Hair follicular keratinocyte (primary cell): Measurements from ENCODE around the gene KCNJ4. TPM values are rescaled to one million over a fixed set of nuclear protein-coding genes. Genes with fewer than 3 reads are reported as not detected.

Experiments used
- total RNA-seq: library from RNA; depleted of rRNA; stranded (reverse); fragments of >200 nt; gene quantifications from 2 replicates; pipeline ENCODE4 v1.2.3, GENCODE V29; 2015

The KCNJ4 gene
- total RNA-seq = not detected in 2 replicates

DNA sequence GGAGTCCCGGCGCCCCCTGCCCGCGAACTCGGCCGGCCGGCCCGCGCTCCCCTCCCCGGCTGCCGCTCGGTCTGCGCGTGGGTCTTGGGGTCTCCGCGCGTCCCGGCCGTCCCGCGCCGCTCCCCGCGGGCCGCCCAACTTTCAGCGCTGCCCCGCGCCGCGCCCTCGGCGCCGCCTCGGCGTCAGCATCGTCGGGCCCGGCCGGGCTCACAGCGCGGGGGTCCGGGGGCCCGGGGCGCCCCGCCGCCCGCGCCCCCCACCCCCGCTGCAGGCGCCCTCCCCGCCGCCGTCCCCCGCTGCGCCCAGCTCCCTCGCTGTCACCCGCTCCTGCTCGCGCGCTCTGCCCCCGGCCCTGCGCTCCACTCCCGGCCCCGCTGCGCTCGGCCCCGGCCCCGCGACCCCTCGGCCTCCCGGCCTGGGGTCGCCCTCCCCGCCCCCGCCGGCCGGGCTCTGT lies at the start of gene KCNJ4:
Gene KCNJ4, minus strand, starts transcription at position 124 of the 454 bp plus-strand sequence. CDS start 27,067 bp downstream, outside the sequence.

DNA sequence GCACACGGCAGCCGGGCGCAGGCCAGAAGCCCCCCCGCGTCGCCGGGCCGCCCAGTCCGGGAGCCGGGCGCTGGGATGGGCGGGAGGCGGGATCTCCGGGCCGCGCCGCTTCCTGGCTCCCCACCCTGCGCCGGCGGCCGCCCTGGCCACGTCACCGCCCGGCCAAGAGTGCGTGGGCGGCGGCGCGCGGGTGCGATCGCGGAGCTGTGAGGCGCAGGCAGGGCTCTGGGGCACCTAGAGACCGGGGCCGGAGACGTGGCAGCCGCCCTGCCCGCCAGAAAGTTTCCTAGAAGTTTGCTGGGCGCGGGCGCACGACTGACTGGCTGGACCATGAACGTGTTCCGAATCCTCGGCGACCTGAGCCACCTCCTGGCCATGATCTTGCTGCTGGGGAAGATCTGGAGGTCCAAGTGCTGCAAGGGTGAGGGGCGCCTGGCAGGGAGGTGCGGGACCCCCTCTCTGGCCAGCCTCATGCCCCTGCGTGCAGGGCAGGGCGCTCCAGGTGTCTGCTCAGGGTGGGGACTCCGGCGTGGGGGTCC lies 13.0 kb upstream of the KCNJ4 start, which contains the start of gene KDELR3:
Gene KDELR3, plus strand, starts transcription at position 193 of the 539 bp plus-strand sequence. Its CDS starts 138 bp downstream, at position 331.

Other genes with a start within 250 kb of the KCNJ4 start
- gene TMEM184B, start 182.2 kb downstream of the KCNJ4 start, total RNA-seq = 52.1 and 55.1 TPM in 2 replicates
- gene CSNK1E, start 137.8 kb downstream of the KCNJ4 start, total RNA-seq = 181 and 214 TPM in 2 replicates
- gene KDELR3, start 12.9 kb upstream of the KCNJ4 start, total RNA-seq = 16.6 and 22.8 TPM in 2 replicates
- gene DDX17, start 51.1 kb upstream of the KCNJ4 start, total RNA-seq = 107 and 159 TPM in 2 replicates
- 0.39 and 1.7 TPM in 2 replicates for gene DMC1, start 115.0 kb upstream of the KCNJ4 start, total RNA-seq
- gene FAM227A, start 201.2 kb upstream of the KCNJ4 start, total RNA-seq = 0.16 TPM in 1 of 2 replicates, not detected in the other
- 22.9 and 24.1 TPM in 2 replicates for gene CBY1, start 201.4 kb upstream of the KCNJ4 start, total RNA-seq
- gene TOMM22, start 226.8 kb upstream of the KCNJ4 start, total RNA-seq = 57.6 and 109 TPM in 2 replicates
- 42.0 and 86.2 TPM in 2 replicates for gene JOSD1, start 245.7 kb upstream of the KCNJ4 start, total RNA-seq